NCI-H2171 (cell line): ENCODE results near the gene LRRTM3.

Experiments
- DNase-seq: peaks from one replicate; lab custom pipeline; 2025; lab: John Stamatoyannopoulos, UW

The LRRTM3 gene

GRCh38 chr10:67022099-67022498 lies 96.3 kb downstream of the LRRTM3 start:
- DNase-seq: no peak

- no peak for DNase-seq
Observed at GRCh38 chr10:67033878-67034277, 108.0 kb downstream of the LRRTM3 start.

GRCh38 chr10:67036808-67037207 lies 111.0 kb downstream of the LRRTM3 start:
- DNase-seq: no peak

GRCh38 chr10:67043041-67043440 lies 117.2 kb downstream of the LRRTM3 start:
- DNase-seq: no peak

GRCh38 chr10:67045404-67045803 lies 119.6 kb downstream of the LRRTM3 start:
- DNase-seq: no peak

GRCh38 chr10:67046507-67046906 lies 120.7 kb downstream of the LRRTM3 start:
- DNase-seq: no peak

- no peak for DNase-seq
Observed at GRCh38 chr10:67049988-67050387, 124.2 kb downstream of the LRRTM3 start.

- no peak for DNase-seq
Observed at GRCh38 chr10:67050415-67050814, 124.6 kb downstream of the LRRTM3 start.

- no peak for DNase-seq
Observed at GRCh38 chr10:67072654-67073053, 146.8 kb downstream of the LRRTM3 start.

- DNase-seq: no peak
Observed at GRCh38 chr10:67075491-67075971, 149.7 kb downstream of the LRRTM3 start.

- DNase-seq: no peak
Observed at GRCh38 chr10:67076144-67076543, 150.3 kb downstream of the LRRTM3 start.

- no peak for DNase-seq
Observed at GRCh38 chr10:67077376-67077775, 151.5 kb downstream of the LRRTM3 start.

- no peak for DNase-seq
Observed at GRCh38 chr10:67079126-67079525, 153.3 kb downstream of the LRRTM3 start.

GRCh38 chr10:67086327-67087134 lies 160.7 kb downstream of the LRRTM3 start:
- no peak for DNase-seq

- DNase-seq: no peak
Observed at GRCh38 chr10:67087135-67087425, 161.2 kb downstream of the LRRTM3 start.

- DNase-seq: no peak
Observed at GRCh38 chr10:67088036-67088435, 162.2 kb downstream of the LRRTM3 start.

- DNase-seq: no peak
Observed at GRCh38 chr10:67095531-67095930, 169.7 kb downstream of the LRRTM3 start.

- DNase-seq: no peak
Observed at GRCh38 chr10:67098461-67098860, 172.6 kb downstream of the LRRTM3 start.

GRCh38 chr10:67100951-67101350 lies 175.1 kb downstream of the LRRTM3 start:
- no peak for DNase-seq

GRCh38 chr10:67107670-67108069 lies 181.8 kb downstream of the LRRTM3 start:
- DNase-seq: no peak

GRCh38 chr10:67110286-67110685 lies 184.4 kb downstream of the LRRTM3 start:
- peak; percentile 5 for DNase-seq

- no peak for DNase-seq
Observed at GRCh38 chr10:67112765-67113164, 186.9 kb downstream of the LRRTM3 start.

- DNase-seq: no peak
Observed at GRCh38 chr10:67114945-67115344, 189.1 kb downstream of the LRRTM3 start.

- DNase-seq: no peak
Observed at GRCh38 chr10:67115972-67116371, 190.1 kb downstream of the LRRTM3 start.
